GM12865 (cell line): ENCODE data around the gene MT1E.

ENCODE experiments used
- DNase-seq: peaks from one replicate; pipeline ENCODE4 v3.0.0; 2010; ENCODE audit warnings: low read depth
- H3K4me3 ChIP-seq: 2 replicates; pipeline ENCODE4 v1.5.1; 2011; ENCODE audit warnings: mild to moderate bottlenecking, low read depth, low read length, control low read depth
- TF ChIP-seq, protein P1 (sequence below): IDR thresholded peaks from 2 replicates; pipeline ENCODE4 v1.5.1; 2011; ENCODE audit warnings: low read length, control low read depth, low read depth, inconsistent platforms; ENCODE audit not compliant: insufficient read depth; ENCODE audit errors: missing control alignments

MT1E gene

DNA sequence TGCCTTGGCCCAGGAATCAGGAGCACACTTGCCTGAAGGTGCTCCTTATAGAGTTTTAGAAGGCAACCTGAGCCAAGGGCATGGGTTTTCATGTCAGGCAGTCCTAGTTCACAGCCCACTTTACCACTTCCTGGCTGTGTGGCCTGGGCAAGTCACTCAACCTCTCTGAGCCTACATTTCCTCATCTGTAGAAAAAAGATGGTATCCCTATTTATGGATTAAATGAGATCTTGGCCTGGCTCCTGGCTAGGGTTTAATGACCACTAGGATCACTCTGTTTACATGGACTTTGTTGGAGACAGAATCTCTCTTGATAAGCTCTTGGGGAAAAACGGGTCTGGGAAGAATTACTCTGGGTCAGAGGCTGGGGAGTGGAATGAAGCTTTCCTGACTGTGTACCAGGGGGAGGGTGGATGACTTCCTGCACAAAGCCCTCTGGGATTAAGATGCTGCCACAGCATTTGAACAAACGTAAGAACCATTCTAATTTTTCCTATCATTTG, 14.9 kb upstream of the MT1E start:
- DNase-seq = no peak
- TF ChIP-seq, protein P1, sequence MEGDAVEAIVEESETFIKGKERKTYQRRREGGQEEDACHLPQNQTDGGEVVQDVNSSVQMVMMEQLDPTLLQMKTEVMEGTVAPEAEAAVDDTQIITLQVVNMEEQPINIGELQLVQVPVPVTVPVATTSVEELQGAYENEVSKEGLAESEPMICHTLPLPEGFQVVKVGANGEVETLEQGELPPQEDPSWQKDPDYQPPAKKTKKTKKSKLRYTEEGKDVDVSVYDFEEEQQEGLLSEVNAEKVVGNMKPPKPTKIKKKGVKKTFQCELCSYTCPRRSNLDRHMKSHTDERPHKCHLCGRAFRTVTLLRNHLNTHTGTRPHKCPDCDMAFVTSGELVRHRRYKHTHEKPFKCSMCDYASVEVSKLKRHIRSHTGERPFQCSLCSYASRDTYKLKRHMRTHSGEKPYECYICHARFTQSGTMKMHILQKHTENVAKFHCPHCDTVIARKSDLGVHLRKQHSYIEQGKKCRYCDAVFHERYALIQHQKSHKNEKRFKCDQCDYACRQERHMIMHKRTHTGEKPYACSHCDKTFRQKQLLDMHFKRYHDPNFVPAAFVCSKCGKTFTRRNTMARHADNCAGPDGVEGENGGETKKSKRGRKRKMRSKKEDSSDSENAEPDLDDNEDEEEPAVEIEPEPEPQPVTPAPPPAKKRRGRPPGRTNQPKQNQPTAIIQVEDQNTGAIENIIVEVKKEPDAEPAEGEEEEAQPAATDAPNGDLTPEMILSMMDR = no peak
- no peak overlapping the region for H3K4me3 ChIP-seq

DNA sequence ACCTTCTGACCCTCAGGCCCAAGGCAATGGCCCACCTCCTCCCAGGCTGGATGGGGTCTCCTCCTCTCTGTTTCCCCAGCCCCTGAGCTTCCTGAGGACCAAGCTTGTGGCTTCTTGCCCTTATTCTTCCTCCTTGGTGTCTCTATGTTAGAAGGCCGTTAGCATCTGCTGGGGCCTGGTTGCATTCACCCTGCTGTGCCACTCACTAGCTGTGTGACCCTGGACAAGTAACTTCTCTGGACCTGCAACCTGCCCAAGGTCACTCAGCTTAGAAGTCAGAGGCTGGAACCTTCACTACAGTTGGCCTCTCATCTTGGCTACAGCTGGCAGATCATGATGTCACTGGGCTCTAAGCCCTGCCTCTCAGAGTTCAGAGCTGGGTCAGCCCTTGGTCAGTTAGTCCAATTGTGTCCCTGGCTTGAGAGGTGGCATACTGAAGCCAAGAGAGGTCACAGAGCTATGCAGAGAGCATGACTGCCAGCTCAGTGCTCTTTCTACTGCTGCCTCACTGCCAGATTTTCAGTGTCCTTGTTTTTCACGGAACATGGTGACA, 14.2 kb upstream of the MT1E start:
- TF ChIP-seq, protein P1 = no peak
- DNase-seq = no peak
- H3K4me3 ChIP-seq = no peak overlapping the region

DNA sequence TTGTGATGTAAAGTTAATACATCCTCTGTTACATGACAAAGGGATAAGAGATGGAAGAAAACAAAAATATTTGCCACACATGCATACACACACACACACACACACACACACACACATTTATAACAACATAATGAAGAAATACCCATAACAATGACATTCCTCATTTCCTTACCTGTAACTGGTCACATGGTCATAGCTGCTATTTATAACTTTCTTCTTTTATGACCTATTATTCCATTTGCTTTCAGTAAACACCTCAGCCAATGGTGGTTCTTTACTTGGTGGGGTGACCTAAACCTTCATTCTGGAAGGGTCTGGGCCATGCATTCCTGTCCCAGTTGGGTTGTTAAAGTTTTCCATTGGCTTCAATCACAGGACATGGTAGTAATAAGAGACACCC, 11.9 kb upstream of the MT1E start:
- DNase-seq = no peak
- H3K4me3 ChIP-seq = no peak overlapping the region
- TF ChIP-seq, protein P1 = no peak

DNA sequence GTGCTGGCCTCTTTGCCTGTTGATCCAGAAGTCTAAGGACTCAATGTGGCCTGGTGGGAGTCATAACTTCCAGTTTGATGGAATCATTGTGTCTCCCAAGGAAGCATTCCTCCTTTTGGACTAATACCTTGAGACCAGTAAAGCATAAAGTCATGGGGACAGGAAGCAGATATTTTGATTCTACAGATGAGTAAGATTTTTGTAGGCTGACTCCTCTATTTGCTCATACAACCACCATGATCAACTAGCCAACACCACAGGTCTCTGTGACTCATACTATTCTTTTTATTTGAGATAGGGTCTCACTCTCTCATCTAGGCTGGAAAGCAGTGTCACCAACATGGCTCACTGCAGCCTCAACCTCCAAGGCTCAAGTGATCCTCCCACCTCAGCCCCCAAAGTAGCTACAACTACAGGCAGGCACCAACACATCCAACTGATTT, 11.0 kb upstream of the MT1E start:
- TF ChIP-seq, protein P1 = no peak
- no peak overlapping the region for H3K4me3 ChIP-seq
- DNase-seq = peak; percentile 33

DNA sequence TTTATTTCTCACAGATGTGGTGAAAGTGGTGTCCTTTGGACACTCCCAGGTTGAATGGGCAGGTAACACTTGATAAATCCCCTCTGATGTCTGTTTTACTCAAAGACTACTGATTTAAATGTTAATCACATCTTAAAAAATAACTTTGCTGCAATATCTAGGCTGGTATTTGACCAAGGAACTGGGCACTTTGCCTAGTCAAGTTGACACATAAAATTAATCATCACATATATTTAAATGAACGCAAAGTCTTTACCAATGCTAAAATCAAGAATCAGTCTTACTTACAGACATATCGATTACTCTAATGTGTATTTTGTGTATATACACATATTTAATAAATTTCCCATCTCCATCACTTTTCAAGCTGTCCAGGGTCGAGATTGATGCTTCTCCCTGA, 10.2 kb upstream of the MT1E start:
- H3K4me3 ChIP-seq = no peak overlapping the region
- no peak for DNase-seq

DNA sequence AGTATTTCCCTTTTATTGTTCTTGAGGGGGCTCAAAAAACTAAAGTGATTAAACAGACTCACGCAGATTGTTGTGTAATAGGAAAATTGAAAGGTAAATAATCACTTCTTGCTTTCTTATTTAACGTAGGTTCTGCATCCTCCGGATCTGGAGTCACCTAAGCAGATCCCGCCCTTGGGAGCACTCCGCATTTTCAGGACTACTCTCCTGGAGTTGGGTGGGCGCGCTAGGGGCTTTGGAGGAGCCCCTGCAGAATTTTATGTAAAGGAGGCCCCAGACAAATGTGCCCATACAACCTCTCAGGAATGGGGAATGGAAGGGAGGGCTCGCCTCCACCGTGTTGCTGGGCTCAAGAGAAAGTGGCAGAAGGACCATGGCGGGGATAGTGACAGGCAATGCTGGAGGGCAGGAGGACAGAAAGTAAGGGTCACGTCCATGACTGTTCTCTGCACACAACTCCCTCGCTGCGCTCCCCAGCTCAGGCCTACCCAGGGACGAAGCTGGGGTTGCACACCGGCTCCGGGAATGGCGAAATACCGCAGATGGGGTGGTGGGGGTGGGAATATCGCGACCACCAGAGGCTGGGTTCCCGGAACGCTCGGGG, 8.9 kb upstream of the MT1E start:
- TF ChIP-seq, protein P1 = no peak
- H3K4me3 ChIP-seq = no peak overlapping the region
- no peak for DNase-seq

More for the DNA sequence above, 10.2 kb upstream of the MT1E start:
- TF ChIP-seq, protein P1 = no peak
